WERI-Rb-1 (cell line): ENCODE measurements around the gene KIAA0319L.

ENCODE experiments used
- DNase-seq: peaks from one replicate; pipeline ENCODE4 v3.0.0-alpha.2; 2020
- H3K27ac ChIP-seq: fragments of 250-450 bp; sonication (Bioruptor Pico); 2 replicates; pipeline ENCODE4 v1.5.1; 2020; ENCODE audit warnings: mild to moderate bottlenecking, moderate library complexity
- H3K27me3 ChIP-seq: fragments of 250-450 bp; sonication (Bioruptor Pico); 2 replicates; pipeline ENCODE4 v1.5.1; 2021; ENCODE audit warnings: mild to moderate bottlenecking, low read depth, moderate library complexity; ENCODE audit not compliant: insufficient read depth, severe bottlenecking
- H3K36me3 ChIP-seq: fragments of 250-450 bp; sonication (Bioruptor Pico); 2 replicates; pipeline ENCODE4 v1.5.1; 2020; ENCODE audit warnings: mild to moderate bottlenecking, moderate library complexity
- H3K4me3 ChIP-seq: 2 replicates; pipeline ENCODE4 v1.5.1; 2011; ENCODE audit warnings: low read depth, mild to moderate bottlenecking, control low read depth, low read length
- H3K9me3 ChIP-seq: fragments of 250-450 bp; sonication (Bioruptor Pico); 2 replicates; pipeline ENCODE4 v1.5.1; 2021; ENCODE audit warnings: mild to moderate bottlenecking, moderate library complexity; ENCODE audit not compliant: severe bottlenecking
- TF ChIP-seq, protein P1 (sequence below): IDR thresholded peaks from 2 replicates; pipeline ENCODE4 v1.5.1; 2011; ENCODE audit warnings: low read depth, mild to moderate bottlenecking, control low read depth, inconsistent platforms, low read length

Gene KIAA0319L

GRCh38 chr1:35408925-35409324 lies 148.3 kb downstream of the KIAA0319L start:
- TF ChIP-seq, protein P1, sequence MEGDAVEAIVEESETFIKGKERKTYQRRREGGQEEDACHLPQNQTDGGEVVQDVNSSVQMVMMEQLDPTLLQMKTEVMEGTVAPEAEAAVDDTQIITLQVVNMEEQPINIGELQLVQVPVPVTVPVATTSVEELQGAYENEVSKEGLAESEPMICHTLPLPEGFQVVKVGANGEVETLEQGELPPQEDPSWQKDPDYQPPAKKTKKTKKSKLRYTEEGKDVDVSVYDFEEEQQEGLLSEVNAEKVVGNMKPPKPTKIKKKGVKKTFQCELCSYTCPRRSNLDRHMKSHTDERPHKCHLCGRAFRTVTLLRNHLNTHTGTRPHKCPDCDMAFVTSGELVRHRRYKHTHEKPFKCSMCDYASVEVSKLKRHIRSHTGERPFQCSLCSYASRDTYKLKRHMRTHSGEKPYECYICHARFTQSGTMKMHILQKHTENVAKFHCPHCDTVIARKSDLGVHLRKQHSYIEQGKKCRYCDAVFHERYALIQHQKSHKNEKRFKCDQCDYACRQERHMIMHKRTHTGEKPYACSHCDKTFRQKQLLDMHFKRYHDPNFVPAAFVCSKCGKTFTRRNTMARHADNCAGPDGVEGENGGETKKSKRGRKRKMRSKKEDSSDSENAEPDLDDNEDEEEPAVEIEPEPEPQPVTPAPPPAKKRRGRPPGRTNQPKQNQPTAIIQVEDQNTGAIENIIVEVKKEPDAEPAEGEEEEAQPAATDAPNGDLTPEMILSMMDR = no peak
- DNase-seq = no peak
- H3K36me3 ChIP-seq = peaks cover 45% of the 10 kb centered on the region

GRCh38 chr1:35407743-35408142 lies 149.5 kb downstream of the KIAA0319L start:
- no peak overlapping the region for H3K27ac ChIP-seq
- H3K36me3 ChIP-seq = peaks cover 52% of the 10 kb centered on the region
- no peaks in the 10 kb centered on the region for H3K27me3 ChIP-seq
- H3K4me3 ChIP-seq = no peak overlapping the region
- no peak for DNase-seq
- no peaks in the 10 kb centered on the region for H3K9me3 ChIP-seq
- TF ChIP-seq, protein P1 = no peak

More at GRCh38 chr1:35408925-35409324, 148.3 kb downstream of the KIAA0319L start:
- H3K27ac ChIP-seq = no peak overlapping the region
- no peaks in the 10 kb centered on the region for H3K27me3 ChIP-seq
- no peaks in the 10 kb centered on the region for H3K9me3 ChIP-seq
- no peak overlapping the region for H3K4me3 ChIP-seq

- Histone ChIP-seq H3K27ac (no peak overlapping the region), H3K9me3 (no peaks in the 10 kb centered on the region), H3K27me3 (no peaks in the 10 kb centered on the region), H3K4me3 (no peak overlapping the region), H3K36me3 (peaks cover 65% of the 10 kb centered on the region)
- TF ChIP-seq, protein P1 = no peak
- DNase-seq = no peak
These were observed 151.1 kb downstream of the KIAA0319L start for GRCh38 chr1:35406103-35406502.

GRCh38 chr1:35401049-35401448 lies 156.2 kb downstream of the KIAA0319L start:
- H3K27me3 ChIP-seq = no peaks in the 10 kb centered on the region
- no peak for DNase-seq
- no peak overlapping the region for H3K27ac ChIP-seq
- no peaks in the 10 kb centered on the region for H3K9me3 ChIP-seq
- TF ChIP-seq, protein P1 = no peak
- H3K4me3 ChIP-seq = no peak overlapping the region
- peaks cover 79% of the 10 kb centered on the region for H3K36me3 ChIP-seq

GRCh38 chr1:35398739-35399138 lies 158.5 kb downstream of the KIAA0319L start:
- Histone ChIP-seq H3K27ac (no peak overlapping the region), H3K36me3 (peaks cover 81% of the 10 kb centered on the region), H3K27me3 (no peaks in the 10 kb centered on the region), H3K4me3 (no peak overlapping the region), H3K9me3 (no peaks in the 10 kb centered on the region)
- TF ChIP-seq, protein P1 = no peak
- DNase-seq = no peak

DNA sequence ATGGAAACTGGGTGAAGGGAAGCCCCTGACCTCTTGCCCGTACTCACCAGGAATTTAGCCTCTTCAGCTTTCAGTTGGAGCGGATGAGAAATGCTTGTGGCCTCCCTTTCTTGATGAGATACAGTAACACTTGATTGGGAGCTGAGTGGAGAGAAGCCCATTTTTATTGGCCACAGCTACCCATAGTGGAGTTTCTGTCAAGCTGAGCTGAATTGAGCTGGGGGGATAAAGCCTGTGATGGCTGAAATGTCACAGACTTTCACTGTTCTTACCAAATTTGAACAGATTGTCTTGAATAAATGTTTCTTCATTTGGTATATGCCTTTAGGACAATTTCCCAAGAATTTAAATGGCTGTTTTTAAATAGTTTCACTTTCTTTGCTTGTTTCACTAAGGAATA lies 162.8 kb downstream of the KIAA0319L start:
- no peak overlapping the region for H3K27ac ChIP-seq
- no peak for DNase-seq
- H3K27me3 ChIP-seq = no peaks in the 10 kb centered on the region
- H3K36me3 ChIP-seq = peaks cover 74% of the 10 kb centered on the region
- H3K9me3 ChIP-seq = no peaks in the 10 kb centered on the region
- TF ChIP-seq, protein P1 = no peak
- no peak overlapping the region for H3K4me3 ChIP-seq
